GM19467 (cell line): Measurements from ENCODE around the gene PRR29.

Experiments
- ATAC-seq: cut with Tn5 transposase; IDR thresholded peaks from one replicate; pipeline ENCODE4 v1.9.1; 2021; ENCODE audit warnings: mild to moderate bottlenecking, moderate library complexity; ENCODE audit not compliant: unreplicated experiment

Gene PRR29

GRCh38 chr17:63998050-63998720 is at the start of gene PRR29:
TSS of gene PRR29 (plus strand) at chr17:63998351. CDS start at chr17:63998365, 14 bp downstream.
- no peak for ATAC-seq

- ATAC-seq, result no peak
Observed at GRCh38 chr17:63948521-63948920, 49.6 kb upstream of the PRR29 start.

GRCh38 chr17:63949576-63950250 is 48.4 kb upstream of the PRR29 start:
- no peak for ATAC-seq

GRCh38 chr17:63950940-63951907 is 46.9 kb upstream of the PRR29 start:
- ATAC-seq, result no peak

GRCh38 chr17:63954402-63955063 is 43.6 kb upstream of the PRR29 start:
- peak; percentile 70 for ATAC-seq

- ATAC-seq, result no peak
Observed at GRCh38 chr17:63955232-63955631, 42.9 kb upstream of the PRR29 start.

- no peak for ATAC-seq
Observed at GRCh38 chr17:63955791-63956190, 42.4 kb upstream of the PRR29 start.

- no peak for ATAC-seq
Observed at GRCh38 chr17:63956296-63956920, 41.7 kb upstream of the PRR29 start.

- ATAC-seq, result no peak
Observed at GRCh38 chr17:63960006-63960405, 38.1 kb upstream of the PRR29 start.

- ATAC-seq, result no peak
Observed at GRCh38 chr17:63960430-63960829, 37.7 kb upstream of the PRR29 start.

- no peak for ATAC-seq
Observed at GRCh38 chr17:63961355-63962212, 36.6 kb upstream of the PRR29 start.

GRCh38 chr17:63962298-63962744 is 35.8 kb upstream of the PRR29 start:
- ATAC-seq, result no peak

- ATAC-seq, result no peak
Observed at GRCh38 chr17:63963123-63963522, 35.0 kb upstream of the PRR29 start.

GRCh38 chr17:63966646-63967264 is 31.4 kb upstream of the PRR29 start:
- peak; percentile 54 for ATAC-seq

- ATAC-seq, result no peak
Observed at GRCh38 chr17:63967953-63968352, 30.2 kb upstream of the PRR29 start.

- ATAC-seq, result no peak
Observed at GRCh38 chr17:63969278-63969677, 28.9 kb upstream of the PRR29 start.

- ATAC-seq, result no peak
Observed at GRCh38 chr17:63972796-63973195, 25.4 kb upstream of the PRR29 start, which contains the start of gene SCN4A. TSS of gene SCN4A (minus strand) at chr17:63972918. CDS start at chr17:63972841, 77 bp downstream.

GRCh38 chr17:63973247-63973646 is 24.9 kb upstream of the PRR29 start:
- ATAC-seq, result no peak
